Nasal cavity respiratory epithelium epithelial cell of viscerocranial mucosa (primary cell): ENCODE measurements around the gene NFKB2. TPM values are rescaled to one million over a fixed set of nuclear protein-coding genes. Genes with fewer than 3 reads are reported as not detected.

Experiments used
- total RNA-seq: library from RNA; depleted of rRNA; stranded (reverse); fragments of >200 nt; gene quantifications from 2 replicates; pipeline ENCODE4 v1.2.3, GENCODE V29; 2014

The NFKB2 gene
- total RNA-seq, result 17.8 and 30.3 TPM in 2 replicates

DNA sequence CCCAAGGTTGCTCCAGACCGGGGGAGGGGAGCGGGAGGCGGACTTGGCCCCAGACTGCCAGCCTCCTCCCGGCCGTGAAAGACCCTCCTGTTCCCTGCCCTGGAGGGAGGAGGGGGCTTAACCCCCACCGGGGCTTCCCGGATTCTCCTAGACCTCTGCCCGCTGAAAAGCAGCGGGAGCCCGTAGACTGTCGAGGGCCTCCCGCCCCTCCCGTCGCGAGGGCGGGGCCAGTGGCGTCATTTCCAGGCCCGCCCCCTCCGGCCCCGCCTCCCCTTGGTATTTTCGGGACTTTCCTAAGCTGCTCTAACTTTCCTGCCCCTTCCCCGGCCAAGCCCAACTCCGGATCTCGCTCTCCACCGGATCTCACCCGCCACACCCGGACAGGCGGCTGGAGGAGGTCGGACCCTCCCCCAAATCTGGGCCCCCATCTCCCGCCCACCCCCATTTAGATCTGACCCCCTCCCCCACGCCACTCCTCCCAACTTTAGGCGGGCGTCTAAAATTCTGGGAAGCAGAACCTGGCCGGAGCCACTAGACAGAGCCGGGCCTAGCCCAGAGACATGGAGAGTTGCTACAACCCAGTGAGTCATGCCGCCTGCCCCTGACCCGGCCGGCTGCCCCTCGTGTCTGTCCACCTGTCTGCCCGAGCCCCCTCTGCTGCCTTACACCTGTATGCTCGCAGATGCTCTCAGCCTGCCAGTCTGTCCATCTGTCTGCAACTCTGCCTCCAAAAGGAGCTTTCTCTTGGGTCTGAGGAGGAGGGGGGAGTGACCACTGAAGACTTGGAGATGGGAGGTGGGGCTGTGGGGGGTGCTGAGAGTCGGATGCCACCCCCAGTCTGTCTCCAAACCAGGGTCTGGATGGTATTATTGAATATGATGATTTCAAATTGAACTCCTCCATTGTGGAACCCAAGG, at the start of gene NFKB2:
TSS of gene NFKB2 (plus strand) at position 306 of the 917 bp plus-strand sequence. CDS start at position 561, 255 bp downstream.

GRCh38 chr10:102418622-102419268, 23.2 kb downstream of the NFKB2 start, which contains the start of gene PSD:
Gene PSD (minus strand): TSS chr10:102418785. CDS start chr10:102417038, 1,747 bp downstream.

GRCh38 chr10:102420714-102421506, 25.4 kb downstream of the NFKB2 start, which contains the start of gene FBXL15:
Gene FBXL15 (plus strand): TSS chr10:102420836. CDS start chr10:102421130, 294 bp downstream.

GRCh38 chr10:102432162-102432950, 36.9 kb downstream of the NFKB2 start, which contains the start of gene CUEDC2:
Gene CUEDC2 (minus strand): TSS chr10:102432574. CDS start chr10:102425188, 7,386 bp downstream.

DNA sequence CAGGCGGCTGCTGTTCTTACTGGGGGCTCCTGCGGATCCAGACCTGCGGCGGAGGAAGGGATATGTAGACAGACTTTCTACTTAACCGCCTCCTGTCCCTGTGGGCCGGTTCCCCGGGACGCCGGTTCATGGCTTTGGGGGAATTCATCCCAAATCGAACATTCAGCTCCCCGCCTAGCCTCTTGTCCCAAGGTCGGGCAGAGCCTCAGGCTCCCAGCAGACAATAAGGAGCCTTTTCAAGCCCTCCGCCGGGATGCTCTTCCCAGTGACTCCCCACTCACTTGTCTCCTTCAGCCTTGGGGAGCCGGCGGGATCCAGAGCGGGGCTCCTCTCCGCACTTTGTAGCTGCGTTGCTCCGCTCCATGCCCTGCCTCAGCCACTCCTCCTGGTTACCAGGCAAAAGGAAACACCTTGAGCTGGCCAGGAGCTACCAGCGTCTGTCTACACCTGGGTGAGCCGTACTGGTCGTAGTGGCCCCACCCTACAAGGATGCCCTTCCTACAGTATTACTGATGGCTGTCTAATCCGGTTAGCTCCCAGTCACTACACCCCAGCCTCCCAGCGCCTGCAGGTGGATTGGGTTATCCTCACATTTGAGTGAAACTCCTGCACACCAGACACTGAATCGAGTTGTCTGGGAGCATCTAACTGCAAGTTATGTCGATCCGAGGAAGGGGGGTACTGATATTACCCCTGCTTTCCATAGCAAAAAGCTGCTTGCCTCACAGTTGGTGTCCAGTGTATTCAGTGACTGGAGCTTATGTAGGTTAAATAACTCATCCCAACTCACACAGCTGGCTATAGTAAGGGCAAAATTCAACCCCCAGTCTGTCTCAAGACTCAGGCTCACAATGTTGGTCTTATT, 55.8 kb downstream of the NFKB2 start, which contains the start of gene C10orf95:
TSS of gene C10orf95 (minus strand) at position 439 of the 865 bp plus-strand sequence. CDS start 450 bp downstream, outside the sequence.

Other genes with a start within 250 kb of the NFKB2 start
- 76.6 and 126 TPM in 2 replicates for gene NOLC1, start 243.3 kb upstream of the NFKB2 start, total RNA-seq
- gene ELOVL3, start 169.4 kb upstream of the NFKB2 start, total RNA-seq, result under 0.01 and 0.36 TPM in 2 replicates
- gene PITX3, start 154.2 kb upstream of the NFKB2 start, total RNA-seq, result not detected in 2 replicates
- gene GBF1, start 150.2 kb upstream of the NFKB2 start, total RNA-seq, result 15.7 and 39.8 TPM in 2 replicates
- 0.68 and 0.71 TPM in 2 replicates for gene PSD, start 23.1 kb downstream of the NFKB2 start, total RNA-seq
- 8.4 and 9.6 TPM in 2 replicates for gene FBXL15, start 25.1 kb downstream of the NFKB2 start, total RNA-seq
- gene CUEDC2, start 36.9 kb downstream of the NFKB2 start, total RNA-seq, result 30.8 and 32.5 TPM in 2 replicates
- gene C10orf95, start 55.8 kb downstream of the NFKB2 start, total RNA-seq, result 2.1 and 4.4 TPM in 2 replicates
- gene ACTR1A, start 107.0 kb downstream of the NFKB2 start, total RNA-seq, result 69.7 and 99.2 TPM in 2 replicates
- 0.68 and 5.8 TPM in 2 replicates for gene SUFU, start 108.3 kb downstream of the NFKB2 start, total RNA-seq
- 44.8 and 111 TPM in 2 replicates for gene TRIM8, start 248.8 kb downstream of the NFKB2 start, total RNA-seq